NK-92 (cell line): ENCODE results near the gene GRK4.
"Not testable (repeated sequence)": the region's sequence is repeated elsewhere in the genome, so short reads cannot be mapped to it uniquely, and the experiment has no call there.

Experiments
- DNase-seq: peaks from one replicate; lab custom pipeline; 2025; ENCODE audit not compliant: unreplicated experiment; lab: John Stamatoyannopoulos, UW

Gene GRK4

DNA sequence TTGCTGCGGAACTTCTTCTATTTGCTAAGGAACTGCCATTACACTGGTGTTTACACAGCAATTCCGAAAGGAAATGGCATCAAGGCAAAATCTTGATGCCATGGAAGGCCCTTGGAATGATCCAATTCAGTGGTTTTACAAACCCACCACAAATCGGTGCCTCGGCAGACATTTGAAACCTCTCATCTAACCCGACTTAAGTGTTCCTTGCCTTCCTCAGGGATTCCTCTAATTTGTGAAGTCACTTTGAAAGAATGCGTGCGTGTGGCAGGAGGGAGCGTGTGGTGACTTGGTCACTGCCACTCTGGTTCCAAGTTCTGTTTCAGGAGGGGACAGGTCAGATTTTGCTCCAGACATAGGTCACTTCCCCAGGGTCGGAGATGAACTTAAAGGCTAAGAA lies 4.9 kb upstream of the GRK4 start:
- DNase-seq, result no peak

- not testable (repeated sequence) for DNase-seq
Observed at GRCh38 chr4:2960450-2960849, 2.9 kb upstream of the GRK4 start.

DNA sequence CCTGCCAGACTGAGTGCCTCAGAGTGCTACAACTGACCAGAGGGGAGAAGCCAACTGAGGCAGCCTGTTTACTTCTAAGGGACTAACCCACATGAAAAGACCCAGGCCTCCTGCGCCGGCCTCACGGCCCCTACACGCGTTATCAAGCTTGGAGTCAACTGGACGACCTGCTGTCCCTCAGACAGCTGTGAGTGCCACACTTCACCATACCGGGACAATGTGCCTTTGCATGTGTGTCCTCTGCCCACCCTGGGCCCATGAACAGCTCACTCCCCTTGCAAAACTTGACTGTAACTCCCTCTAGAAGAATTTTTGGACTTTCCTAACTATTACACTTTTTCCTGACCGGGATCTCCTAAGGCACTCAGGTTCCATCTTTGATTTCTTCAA lies 2.0 kb upstream of the GRK4 start:
- no peak for DNase-seq

GRCh38 chr4:2961811-2962441 lies 1.4 kb upstream of the GRK4 start:
- DNase-seq, result no peak

GRCh38 chr4:2962614-2963174 lies 677 bp upstream of the GRK4 start:
- no peak for DNase-seq

GRCh38 chr4:2963966-2964471 lies 648 bp downstream of the GRK4 start:
- no peak for DNase-seq

DNA sequence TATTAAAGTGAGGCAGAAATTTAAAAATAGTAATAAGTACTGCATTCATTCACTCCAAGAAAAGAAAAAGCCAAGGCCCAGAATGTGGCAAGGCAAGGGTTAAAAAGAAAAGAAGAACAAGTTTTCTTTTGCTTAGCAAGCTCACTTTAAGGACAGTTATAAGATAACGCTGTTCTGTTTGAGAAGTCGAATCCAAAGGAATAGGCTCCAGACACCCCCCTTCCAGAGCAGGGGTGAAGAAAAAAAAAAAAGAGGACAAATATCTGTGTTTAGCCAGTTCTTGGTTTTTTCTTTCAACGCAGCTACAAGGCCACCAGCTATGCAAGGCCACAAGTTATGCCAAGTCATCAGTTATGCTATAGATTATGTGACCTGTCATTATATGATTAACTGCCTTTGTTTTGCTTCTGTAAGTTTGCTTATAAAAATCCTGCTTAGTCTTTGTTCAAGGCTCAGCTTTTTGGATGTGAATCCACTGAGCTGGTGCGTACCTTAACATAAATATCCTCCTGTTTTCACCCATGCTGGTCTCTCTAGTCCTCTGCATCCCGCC lies 1.4 kb downstream of the GRK4 start:
- no peak for DNase-seq

GRCh38 chr4:2965262-2965661 lies 1.9 kb downstream of the GRK4 start:
- no peak for DNase-seq

GRCh38 chr4:2968381-2968780 lies 5.0 kb downstream of the GRK4 start:
- no peak for DNase-seq

GRCh38 chr4:2971275-2971674 lies 7.9 kb downstream of the GRK4 start:
- DNase-seq, result no peak

GRCh38 chr4:2977211-2978088 lies 14.1 kb downstream of the GRK4 start:
- DNase-seq, result no peak

DNA sequence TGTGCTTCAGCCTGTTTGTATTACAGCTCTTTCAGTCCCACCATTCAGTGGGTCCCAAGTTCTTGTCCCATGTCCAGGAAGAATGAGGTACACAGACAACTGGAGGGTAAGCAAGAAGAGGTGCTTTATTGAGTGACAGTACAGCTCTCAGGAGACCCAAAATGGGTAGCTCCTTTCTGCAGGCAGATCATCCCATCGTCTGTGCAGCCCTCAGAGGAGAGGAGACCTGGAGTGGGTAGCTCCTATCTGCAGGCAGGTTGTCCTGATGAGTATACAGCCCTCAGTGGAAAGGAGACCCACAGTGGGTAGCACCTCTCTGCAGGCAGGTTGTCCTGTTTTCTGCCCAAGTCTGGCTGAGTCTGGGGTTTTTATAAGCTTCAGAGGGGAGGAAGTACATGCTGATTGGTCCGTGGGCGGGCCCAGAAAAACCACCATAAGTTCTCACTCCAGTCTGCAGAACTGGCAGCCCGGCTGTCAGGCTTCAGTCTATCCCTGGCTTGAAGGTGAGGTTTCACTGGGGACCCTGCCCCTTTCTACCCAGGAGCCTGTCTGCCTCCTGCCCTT lies 18.0 kb downstream of the GRK4 start:
- DNase-seq, result no peak

GRCh38 chr4:2982012-2982411 lies 18.6 kb downstream of the GRK4 start:
- DNase-seq, result no peak

GRCh38 chr4:2983715-2984114 lies 20.3 kb downstream of the GRK4 start:
- DNase-seq, result not testable (repeated sequence)

DNA sequence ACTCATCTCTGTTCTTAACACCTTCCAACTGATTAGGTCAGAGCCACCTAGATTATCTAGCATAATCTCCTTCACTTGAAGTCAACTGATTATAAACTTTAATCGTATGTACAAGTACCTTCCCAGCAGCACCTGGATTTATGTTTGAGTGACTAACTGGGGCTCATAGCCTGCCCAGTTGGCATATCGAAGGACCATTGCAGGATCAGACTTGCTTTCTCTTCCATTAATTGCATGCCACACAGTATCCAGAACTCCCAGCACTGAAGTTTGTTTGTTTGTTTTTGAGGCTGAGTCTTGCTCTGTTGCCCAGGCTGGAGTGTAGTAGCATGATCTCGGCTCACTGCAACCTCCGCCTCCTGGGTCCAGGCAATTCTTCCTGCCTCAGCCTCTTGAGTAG lies 27.9 kb downstream of the GRK4 start:
- no peak for DNase-seq

- DNase-seq, result no peak
Observed at GRCh38 chr4:2994917-2995316, 31.5 kb downstream of the GRK4 start.

DNA sequence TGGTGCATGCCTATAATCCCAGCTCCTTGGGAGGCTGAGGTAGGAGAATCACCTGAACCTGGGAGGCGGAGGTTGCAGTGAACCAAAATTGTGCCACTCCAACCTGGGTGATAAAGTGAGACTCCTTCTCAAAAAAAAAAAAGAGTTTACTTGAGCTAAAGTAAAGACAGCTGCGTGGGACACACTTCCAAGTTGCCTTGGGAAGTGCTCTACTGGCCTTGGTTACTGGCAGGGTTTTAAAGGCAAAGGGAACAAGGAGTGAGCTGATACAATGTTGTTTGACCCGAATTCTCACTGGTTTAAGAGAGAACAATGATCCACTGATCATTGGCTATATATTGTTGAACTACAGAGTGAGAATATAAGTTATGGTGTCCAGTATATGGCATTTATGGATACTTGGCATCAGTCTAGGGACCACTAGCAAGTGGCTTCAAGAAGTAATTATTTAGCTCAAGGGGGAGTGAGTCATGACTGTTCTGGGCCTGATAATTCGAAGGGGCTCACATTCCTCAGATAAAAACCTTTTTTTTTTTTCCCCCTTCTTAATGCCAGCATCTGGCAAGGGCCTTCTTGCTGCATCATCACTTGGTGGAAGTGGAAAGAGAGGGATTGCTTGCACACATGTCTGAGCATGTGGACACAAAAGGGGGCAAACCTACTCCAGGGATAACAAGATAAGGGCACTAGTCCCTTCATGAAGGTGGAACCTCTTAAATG lies 32.3 kb downstream of the GRK4 start:
- DNase-seq, result no peak

DNA sequence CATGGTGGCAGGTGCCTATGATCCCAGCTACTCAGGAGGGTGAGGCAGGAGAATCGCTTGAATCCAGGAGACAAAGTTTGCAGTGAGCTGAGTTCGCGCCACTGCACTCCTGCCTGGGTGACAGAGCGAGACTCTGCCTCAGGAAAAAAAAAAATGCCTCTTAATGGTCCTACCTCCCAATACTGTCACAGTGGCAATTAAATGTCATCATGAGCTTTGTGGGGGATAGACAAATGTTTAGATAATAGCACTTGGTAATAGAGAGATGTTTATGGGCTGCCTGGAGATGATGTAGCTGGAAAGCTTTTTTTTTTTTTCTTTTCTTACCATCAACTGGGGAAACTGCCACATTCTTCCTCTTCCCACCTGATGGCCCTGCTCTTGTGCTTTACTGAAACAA lies 33.0 kb downstream of the GRK4 start:
- no peak for DNase-seq

GRCh38 chr4:3007724-3008123 lies 44.4 kb downstream of the GRK4 start:
- DNase-seq, result no peak

DNA sequence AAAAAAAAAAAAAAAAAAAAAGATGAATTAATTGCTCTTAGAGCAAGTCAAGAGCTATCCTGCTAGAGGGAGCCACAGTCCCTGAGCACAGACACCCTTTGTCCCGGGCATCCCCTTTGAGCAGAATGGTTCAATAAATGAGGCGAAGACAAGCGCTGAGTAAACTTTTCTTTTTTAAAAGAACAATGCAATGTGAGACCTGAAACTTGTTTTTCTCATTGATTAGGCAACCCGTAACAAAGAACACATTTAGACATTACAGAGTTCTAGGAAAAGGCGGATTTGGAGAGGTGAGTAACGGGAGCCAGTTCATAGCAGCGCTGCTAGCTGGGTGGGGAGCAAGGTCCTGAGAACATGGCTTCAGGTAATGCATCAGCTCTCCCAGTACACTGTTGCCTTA lies 46.1 kb downstream of the GRK4 start:
- DNase-seq, result no peak

DNA sequence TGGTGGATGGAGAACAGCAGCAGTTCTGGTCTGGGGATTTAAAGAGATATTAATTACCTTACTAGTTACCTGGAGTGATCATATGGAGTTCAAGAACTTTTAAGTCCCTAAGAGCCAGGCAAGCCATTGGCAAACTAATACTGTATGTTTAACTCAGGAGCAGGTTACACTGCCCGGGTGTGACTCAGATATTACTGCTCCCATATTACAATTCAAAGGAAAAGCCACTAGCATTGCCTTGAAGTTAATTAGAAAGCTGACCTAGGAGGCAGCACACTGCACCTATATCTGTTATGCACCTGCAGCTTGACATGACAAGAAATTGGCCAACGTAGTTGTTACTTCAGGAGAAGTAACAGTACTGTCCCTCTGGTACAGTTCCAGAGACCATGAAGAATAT lies 47.2 kb downstream of the GRK4 start:
- no peak for DNase-seq
